HG02870 (cell line): ENCODE data around the gene RPL28.
"Not testable (repeated sequence)": the region's sequence is repeated elsewhere in the genome, so short reads cannot be mapped to it uniquely, and the experiment has no call there.

Experiments used
- ATAC-seq: cut with Tn5 transposase; IDR thresholded peaks from one replicate; pipeline ENCODE4 v1.9.1; 2021; ENCODE audit warnings: mild to moderate bottlenecking, moderate library complexity; ENCODE audit not compliant: unreplicated experiment

The RPL28 gene

DNA sequence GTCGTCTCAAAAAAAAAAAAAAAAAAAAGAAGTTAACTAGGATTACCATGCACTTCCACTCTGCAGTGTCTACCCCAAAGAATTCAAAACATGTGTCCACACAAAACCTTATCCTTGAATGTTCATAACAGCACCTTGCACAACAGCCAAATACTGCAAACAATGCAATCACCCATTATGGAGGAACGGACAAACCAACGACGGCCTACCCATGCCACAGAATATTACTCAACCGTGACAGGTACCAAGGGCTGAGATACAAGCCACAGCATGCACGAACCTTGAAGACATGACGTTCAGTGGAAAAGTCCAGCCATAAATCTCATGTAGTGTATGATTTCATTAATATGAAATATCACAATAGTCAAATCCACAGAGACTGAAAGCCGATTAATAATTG lies 60.3 kb downstream of the RPL28 start:
- no peak for ATAC-seq

DNA sequence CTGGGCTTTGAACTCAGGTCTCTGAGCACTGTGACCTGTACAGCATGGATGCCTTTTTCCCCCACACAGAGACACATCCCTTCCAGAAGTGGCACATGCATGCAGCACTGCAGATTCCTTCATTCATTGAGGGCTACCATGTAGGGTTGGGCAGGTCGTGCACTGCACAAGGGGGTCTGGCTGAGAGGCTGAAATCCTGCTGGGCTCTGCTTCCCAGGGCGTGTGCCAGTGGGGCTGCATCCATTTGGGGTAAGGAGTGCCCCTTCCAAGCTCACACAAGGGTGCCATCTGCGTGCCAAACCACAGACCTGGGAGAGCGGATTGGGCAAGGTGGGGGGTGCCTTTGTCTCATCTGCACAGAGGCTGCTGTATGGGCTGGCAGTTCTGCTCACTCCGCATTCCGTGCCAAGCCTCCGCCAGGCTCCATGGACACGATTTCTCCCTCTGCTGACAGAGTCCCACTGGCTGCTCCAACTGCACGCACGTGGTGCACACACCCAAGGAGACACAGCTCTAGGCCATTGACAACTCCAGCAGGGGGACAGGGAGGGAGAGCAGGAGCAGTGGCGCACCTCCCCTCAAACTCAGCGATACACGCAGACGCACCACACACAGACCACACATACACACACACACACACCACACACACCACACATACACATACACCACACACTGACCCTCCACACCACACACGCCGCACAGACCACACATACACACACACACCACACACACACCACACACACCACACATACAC lies 61.9 kb downstream of the RPL28 start:
- ATAC-seq: no peak

DNA sequence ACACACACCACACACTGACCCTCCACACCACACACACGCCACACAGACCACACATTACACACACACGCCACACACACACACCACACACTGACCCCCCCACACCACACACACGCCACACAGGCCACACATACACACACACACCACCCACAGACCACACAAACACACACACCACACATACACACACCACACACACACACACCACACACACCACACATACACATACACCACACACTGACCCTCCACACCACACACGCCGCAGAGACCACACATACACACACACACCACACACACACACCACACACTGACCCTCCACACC lies 62.4 kb downstream of the RPL28 start:
- ATAC-seq: not testable (repeated sequence)

DNA sequence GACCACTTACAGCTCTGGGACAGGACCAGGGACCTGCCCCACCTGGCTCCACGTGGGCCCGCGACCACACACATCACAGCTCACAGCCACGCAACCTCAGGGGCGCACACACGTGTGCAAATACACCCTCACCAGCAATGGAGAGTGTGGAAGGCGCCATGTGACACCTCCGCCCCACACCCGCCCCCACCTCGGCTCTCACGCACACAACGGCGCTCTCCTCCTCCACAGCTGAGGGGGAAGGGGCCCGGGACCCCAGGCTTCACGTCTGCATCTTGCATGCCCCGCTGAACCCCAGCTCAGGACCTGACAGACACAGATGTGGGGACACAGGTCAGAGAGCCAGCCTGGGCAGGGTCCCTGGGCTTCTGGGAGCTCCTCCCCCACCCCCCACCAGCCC lies 63.7 kb downstream of the RPL28 start:
- ATAC-seq: no peak

DNA sequence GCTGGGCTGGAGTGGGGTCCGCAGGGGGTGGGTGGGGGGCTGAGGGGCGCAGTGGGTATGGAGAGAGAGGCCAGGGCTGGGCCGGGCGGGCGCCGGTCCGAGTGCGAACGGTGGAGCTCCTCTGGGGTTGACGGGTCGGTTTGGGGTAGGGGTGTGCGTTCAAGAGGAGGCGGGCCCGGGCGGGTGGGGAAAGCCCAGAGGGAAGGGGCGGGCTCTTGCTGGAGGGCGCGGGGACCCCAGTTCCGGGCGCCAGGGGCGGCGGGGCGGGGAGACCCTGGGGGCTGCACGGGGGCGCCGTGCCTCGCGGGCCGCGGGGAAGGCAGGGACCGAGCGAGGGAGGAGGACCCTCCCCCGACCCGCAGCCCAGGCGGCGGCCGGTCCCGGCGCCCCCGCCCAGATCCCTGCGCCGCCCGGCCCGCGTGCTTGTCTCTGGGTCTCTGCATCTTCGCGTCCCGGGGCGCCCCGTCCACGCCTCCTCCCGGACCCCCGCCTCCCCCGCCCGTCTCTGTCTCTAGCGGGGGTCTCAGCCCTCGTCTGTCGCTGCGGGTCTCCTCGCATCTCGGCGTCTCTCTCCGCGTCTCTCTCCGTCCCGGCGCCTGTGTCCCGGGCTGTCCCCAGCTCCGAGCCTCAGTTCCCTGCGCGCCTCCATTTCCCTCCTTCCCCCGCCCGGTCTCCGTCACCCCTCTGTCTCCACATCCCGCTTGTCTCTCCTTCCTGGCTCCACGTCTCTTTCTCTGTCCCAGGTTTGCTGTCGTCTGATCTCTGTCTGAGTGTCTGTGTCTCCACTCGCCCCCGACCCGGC lies 65.6 kb downstream of the RPL28 start:
- no peak for ATAC-seq

DNA sequence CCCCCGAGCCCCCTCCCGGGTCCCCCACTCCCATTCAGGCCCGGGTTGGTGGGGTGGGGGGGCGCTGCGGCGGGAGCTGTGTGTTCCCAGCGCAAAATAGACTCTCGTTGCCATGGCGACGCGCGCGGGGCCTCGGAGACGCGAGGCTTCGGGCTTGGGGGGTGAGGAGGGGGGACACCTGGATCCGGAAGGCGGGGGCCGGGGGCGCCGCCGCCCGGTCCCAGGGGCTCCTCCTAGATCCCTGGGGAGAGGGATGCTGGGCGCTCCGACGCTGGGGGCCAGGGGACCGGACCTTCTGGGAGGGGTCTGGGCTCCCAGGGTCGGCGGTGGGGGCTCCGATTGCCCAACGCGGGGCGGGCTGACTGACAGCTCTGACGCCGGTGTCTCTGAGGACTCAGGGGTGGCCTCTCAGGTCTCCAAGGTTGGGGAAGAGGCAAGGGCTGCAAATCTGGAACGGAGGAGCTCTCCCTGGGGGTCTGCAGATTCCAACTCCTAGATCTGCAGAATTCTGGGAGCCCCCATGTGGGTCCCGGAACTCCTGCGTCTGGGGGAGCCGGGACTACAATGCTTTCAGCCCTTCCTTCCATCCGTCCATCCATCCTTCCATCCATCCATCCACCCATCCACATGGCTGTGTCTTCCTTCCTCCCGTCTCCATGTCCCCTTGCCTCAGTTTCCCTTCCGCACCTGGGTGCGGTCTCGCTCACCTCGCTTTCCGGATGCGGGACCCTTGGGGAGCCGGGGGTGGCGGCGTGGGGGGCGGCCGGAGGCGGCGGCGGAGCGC lies 66.4 kb downstream of the RPL28 start:
- no peak for ATAC-seq
